RWPE2 (cell line): Measurements from ENCODE around the gene MPRIP.

Experiments used
- ATAC-seq: fragments of 200-7000 bp; cut with Tn5 transposase; 3 replicates; pipeline ENCODE4 v1.9.1; 2021; ENCODE audit warnings: low read depth
- DNase-seq: peaks from one replicate; pipeline ENCODE4 v3.0.0-alpha.2; 2020; ENCODE audit warnings: low spot score
- H3K27ac ChIP-seq: fragments of 450-650 bp; 2 replicates; pipeline ENCODE4 v1.5.1; 2017; ENCODE audit warnings: mild to moderate bottlenecking; ENCODE audit not compliant: poor library complexity, severe bottlenecking
- H3K27me3 ChIP-seq: fragments of 250-450 bp; sonication (Bioruptor Pico); 2 replicates; pipeline ENCODE4 v1.5.1; 2021; ENCODE audit warnings: mild to moderate bottlenecking, moderate library complexity; ENCODE audit not compliant: insufficient read depth, poor library complexity, severe bottlenecking
- H3K36me3 ChIP-seq: fragments of 250-450 bp; sonication (Bioruptor Pico); 2 replicates; pipeline ENCODE4 v1.5.1; 2020; ENCODE audit warnings: low read depth, mild to moderate bottlenecking, moderate library complexity
- H3K4me1 ChIP-seq: fragments of 250-450 bp; sonication (Bioruptor Pico); 2 replicates; pipeline ENCODE4 v1.5.1; 2021; ENCODE audit warnings: mild to moderate bottlenecking, moderate library complexity; ENCODE audit not compliant: insufficient read depth, poor library complexity, severe bottlenecking
- H3K4me3 ChIP-seq: fragments of 250-450 bp; sonication (Bioruptor Pico); 2 replicates; pipeline ENCODE4 v1.5.1; 2021; ENCODE audit warnings: mild to moderate bottlenecking, moderate library complexity; ENCODE audit not compliant: severe bottlenecking
- H3K9me3 ChIP-seq: fragments of 250-450 bp; sonication (Bioruptor Pico); 2 replicates; pipeline ENCODE4 v1.5.1; 2021; ENCODE audit warnings: mild to moderate bottlenecking, moderate library complexity; ENCODE audit not compliant: severe bottlenecking
- TF ChIP-seq, protein P1 (sequence below): fragments of 450-650 bp; IDR thresholded peaks from one replicate; pipeline ENCODE4 v1.5.1; 2017; ENCODE audit warnings: mild to moderate bottlenecking, moderate library complexity; ENCODE audit not compliant: poor library complexity, severe bottlenecking

The MPRIP gene

DNA sequence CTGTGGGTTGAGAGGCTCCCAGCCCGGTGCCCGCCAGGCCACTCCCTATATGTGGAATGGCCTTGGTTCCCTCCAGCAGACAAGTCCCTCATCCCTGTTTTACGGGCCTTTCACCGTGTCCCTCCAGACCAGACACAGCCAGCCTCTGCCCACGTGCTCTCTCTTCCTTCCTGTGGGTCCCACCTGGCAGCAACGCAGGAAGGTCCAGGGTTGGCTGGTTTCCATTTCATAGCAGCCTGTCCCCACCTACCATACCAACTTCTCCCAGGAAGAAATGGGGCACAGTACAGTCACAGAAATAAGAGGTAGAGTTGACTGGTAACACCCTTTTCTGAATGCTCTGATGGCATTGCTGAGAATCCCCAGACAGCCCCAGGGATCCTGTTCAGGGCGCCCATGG is 128.9 kb downstream of the MPRIP start:
- DNase-seq (no peak), ATAC-seq (no peak)
- Histone ChIP-seq H3K27ac (peak overlapping the region; percentile 18), H3K4me3 (no peak overlapping the region), H3K36me3 (peaks cover 93% of the 10 kb centered on the region), H3K4me1 (peaks cover 2% of the 10 kb centered on the region), H3K9me3 (no peaks in the 10 kb centered on the region), H3K27me3 (no peaks in the 10 kb centered on the region)
- TF ChIP-seq, protein P1, sequence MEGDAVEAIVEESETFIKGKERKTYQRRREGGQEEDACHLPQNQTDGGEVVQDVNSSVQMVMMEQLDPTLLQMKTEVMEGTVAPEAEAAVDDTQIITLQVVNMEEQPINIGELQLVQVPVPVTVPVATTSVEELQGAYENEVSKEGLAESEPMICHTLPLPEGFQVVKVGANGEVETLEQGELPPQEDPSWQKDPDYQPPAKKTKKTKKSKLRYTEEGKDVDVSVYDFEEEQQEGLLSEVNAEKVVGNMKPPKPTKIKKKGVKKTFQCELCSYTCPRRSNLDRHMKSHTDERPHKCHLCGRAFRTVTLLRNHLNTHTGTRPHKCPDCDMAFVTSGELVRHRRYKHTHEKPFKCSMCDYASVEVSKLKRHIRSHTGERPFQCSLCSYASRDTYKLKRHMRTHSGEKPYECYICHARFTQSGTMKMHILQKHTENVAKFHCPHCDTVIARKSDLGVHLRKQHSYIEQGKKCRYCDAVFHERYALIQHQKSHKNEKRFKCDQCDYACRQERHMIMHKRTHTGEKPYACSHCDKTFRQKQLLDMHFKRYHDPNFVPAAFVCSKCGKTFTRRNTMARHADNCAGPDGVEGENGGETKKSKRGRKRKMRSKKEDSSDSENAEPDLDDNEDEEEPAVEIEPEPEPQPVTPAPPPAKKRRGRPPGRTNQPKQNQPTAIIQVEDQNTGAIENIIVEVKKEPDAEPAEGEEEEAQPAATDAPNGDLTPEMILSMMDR: no peak

DNA sequence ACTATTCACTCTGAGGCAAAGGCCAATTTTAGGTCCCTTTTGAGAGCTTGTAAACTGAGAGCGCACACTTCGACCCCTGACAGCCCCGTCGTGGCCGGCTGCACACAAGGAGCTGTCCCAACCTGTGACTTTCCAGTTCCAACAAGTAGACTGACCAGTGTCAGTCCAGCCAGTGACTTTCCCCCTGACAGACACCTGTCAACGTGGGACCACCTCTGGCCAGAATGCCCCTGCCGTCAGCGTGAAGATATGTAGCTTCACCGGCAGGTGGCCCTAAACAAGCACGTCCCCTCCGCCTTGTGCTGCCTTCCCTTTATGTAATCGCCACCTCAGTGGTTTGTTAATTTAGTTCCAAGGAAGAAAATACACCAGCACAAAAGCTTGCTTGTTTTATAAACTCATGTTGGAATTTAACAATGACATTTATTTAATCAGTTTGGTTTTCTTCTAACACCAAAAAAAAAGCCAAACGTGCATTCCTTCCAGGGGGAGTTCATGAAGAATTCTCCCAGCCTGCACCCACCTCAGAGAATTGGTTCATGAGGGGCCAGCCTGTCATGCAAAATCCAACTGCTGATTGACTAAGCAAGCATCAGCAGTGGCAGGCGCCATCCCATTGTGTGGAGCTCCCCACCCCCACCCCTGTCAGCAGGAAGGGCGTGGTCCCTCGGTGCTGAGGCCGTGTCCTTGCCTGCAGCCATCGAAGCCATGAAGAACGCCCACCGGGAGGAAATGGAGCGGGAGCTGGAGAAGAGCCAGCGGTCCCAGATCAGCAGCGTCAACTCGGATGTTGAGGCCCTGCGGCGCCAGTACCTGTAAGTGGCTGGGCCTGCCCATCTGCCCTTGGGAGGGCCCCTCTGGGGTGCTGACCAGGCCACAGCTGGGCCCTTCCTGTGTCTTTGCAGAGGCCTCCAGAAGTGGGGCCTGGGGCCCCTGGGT is 130.0 kb downstream of the MPRIP start:
- peaks cover 93% of the 10 kb centered on the region for H3K36me3 ChIP-seq

DNA sequence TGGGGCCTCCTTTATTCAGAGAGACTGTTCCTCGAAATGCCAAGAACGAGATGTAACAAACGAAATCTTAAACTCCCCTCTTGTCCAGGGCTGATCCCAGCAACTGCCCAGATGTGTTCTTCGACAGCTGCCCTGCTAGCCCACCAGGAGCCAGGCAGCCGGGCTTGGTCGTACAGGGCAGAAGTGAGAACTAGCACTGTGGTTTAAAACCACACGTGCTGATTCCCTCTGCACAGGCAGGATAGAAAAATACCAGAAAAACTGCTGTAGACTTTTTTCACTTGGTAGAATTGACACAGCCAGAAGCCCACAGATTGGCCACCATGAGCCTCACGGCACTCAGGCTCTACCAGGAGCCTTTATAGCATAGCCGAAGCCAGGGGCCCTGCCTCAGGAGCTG is 130.7 kb downstream of the MPRIP start:
- H3K27me3 ChIP-seq: no peaks in the 10 kb centered on the region
- H3K4me3 ChIP-seq: no peak overlapping the region
- H3K27ac ChIP-seq: no peak overlapping the region
- TF ChIP-seq, protein P1: no peak
- peaks cover 95% of the 10 kb centered on the region for H3K36me3 ChIP-seq
- DNase-seq (no peak), ATAC-seq (no peak)
- H3K9me3 ChIP-seq: no peaks in the 10 kb centered on the region
- H3K4me1 ChIP-seq: peaks cover 2% of the 10 kb centered on the region

More for the DNA sequence above, 130.0 kb downstream of the MPRIP start:
- no peak overlapping the region for H3K27ac ChIP-seq
- ATAC-seq (no peak), DNase-seq (no peak)
- TF ChIP-seq, protein P1: no peak
- H3K4me3 ChIP-seq: no peak overlapping the region
- no peaks in the 10 kb centered on the region for H3K27me3 ChIP-seq
- H3K9me3 ChIP-seq: no peaks in the 10 kb centered on the region
- H3K4me1 ChIP-seq: peaks cover 2% of the 10 kb centered on the region

DNA sequence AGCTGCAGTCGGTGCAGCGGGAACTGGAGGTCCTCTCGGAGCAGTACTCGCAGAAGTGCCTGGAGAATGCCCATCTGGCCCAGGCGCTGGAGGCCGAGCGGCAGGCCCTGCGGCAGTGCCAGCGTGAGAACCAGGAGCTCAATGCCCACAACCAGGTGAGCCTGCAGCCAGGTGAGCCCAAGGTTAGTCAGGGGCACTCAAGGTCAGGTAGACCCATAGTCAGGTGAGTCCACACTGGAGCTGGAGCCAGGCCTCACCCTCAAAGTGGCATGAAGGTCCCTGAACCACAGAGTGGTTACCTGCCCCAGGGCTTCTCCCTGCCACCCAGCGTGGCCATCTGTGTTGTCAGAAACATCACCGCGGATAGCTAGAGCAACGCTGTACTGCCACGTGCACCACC is 131.7 kb downstream of the MPRIP start:
- TF ChIP-seq, protein P1: no peak
- no peak overlapping the region for H3K27ac ChIP-seq
- H3K27me3 ChIP-seq: no peaks in the 10 kb centered on the region
- H3K4me1 ChIP-seq: peaks cover 2% of the 10 kb centered on the region
- DNase-seq: no peak
- ATAC-seq: no peak
- no peaks in the 10 kb centered on the region for H3K9me3 ChIP-seq
- H3K4me3 ChIP-seq: no peak overlapping the region
- H3K36me3 ChIP-seq: peaks cover 96% of the 10 kb centered on the region

DNA sequence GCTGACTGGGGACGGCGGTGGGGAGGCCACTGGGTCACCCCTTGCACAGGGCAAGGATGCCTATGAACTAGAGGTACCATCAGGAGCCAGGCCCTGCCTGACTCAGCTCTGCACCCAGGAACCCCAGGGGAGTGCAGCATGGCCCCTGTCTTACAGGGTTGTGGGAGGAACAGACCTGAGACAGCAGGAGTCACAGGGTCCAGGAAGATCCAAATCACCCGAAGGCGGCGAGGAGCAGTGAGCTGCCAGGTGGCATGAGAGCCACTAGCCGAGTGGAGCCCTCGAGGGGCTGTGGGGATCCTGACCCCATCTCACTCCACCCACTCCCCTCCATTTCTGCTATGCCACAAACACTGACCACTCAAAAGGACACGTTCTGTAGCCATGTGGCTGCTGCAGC is 133.1 kb downstream of the MPRIP start:
- ATAC-seq: no peak
- Histone ChIP-seq H3K9me3 (no peaks in the 10 kb centered on the region), H3K4me1 (peaks cover 2% of the 10 kb centered on the region), H3K27ac (no peak overlapping the region), H3K4me3 (no peak overlapping the region), H3K27me3 (no peaks in the 10 kb centered on the region), H3K36me3 (peaks cover 97% of the 10 kb centered on the region)
- no peak for DNase-seq
- TF ChIP-seq, protein P1: no peak
